Gastrocnemius medialis (tissue), 4 donors: Measurements from ENCODE around the gene RBM47. TPM values are rescaled to one million over a fixed set of nuclear protein-coding genes. Genes with fewer than 3 reads are reported as not detected.

Experiments
- ATAC-seq, 2 donors: fragments of 150-250 bp; one replicate each; pipeline ENCODE4 v1.9.1; 2016
- DNase-seq, 2 donors: peaks; one replicate each; pipeline ENCODE4 v3.0.0-alpha.2; 2019
- H3K27ac ChIP-seq, 4 donors: fragments of 200-600 bp; sonication (generic); 1 replicate in 1 of 4; 2 replicates in 3 of 4; pipeline ENCODE4 v1.5.1; 2016 to 2018; ENCODE audit warnings: mild to moderate bottlenecking in 2 of 4, moderate library complexity in 1 of 4
- H3K27me3 ChIP-seq, 3 donors: fragments of 200-600 bp; sonication (generic) in 2 of 3; 1 replicate in 1 of 3; 2 replicates in 2 of 3; pipeline versions ENCODE4 v1.5.1 to v1.6.0; 2016 to 2019; ENCODE audit warnings: mild to moderate bottlenecking in 1 of 3, moderate library complexity in 1 of 3
- H3K36me3 ChIP-seq, 2 donors: fragments of 200-600 bp; sonication (generic) in 1 of 2; one replicate each; pipeline ENCODE4 v1.5.1; 2017 to 2018
- H3K4me1 ChIP-seq, 2 donors: fragments of 200-600 bp; sonication (generic) in 1 of 2; one replicate each; pipeline ENCODE4 v1.5.1; 2016 to 2017; ENCODE audit warnings: mild to moderate bottlenecking in 2 of 2
- H3K4me3 ChIP-seq, 4 donors: fragments of 200-600 bp; sonication (generic) in 3 of 4; 1 replicate in 1 of 4; 2 replicates in 3 of 4; pipeline ENCODE4 v1.5.1; 2016 to 2019; ENCODE audit warnings: mild to moderate bottlenecking in 2 of 4
- H3K9me3 ChIP-seq, 3 donors: fragments of 200-600 bp; sonication (generic) in 2 of 3; 1 replicate in 1 of 3; 2 replicates in 2 of 3; pipeline ENCODE4 v1.5.1; 2016 to 2019
- CTCF ChIP-seq, 5 experiments: fragments of 450-650 bp in 3 of 5; fragments of 200-600 bp in 2 of 5; sonication (generic) in 2 of 5; IDR thresholded peaks in 4 of 5; conservative IDR thresholded peaks in 1 of 5; 1 replicate in 4 of 5; 2 replicates in 1 of 5; pipeline ENCODE4 v1.5.1; 2016 to 2019; ENCODE audit warnings: antibody characterized with exemption in 5 of 5, mild to moderate bottlenecking in 3 of 5, moderate library complexity in 3 of 5
- POLR2A ChIP-seq, 2 donors: fragments of 450-650 bp; IDR thresholded peaks; one replicate each; pipeline ENCODE4 v1.6.1; 2017; ENCODE audit warnings: antibody characterized with exemption in 2 of 2, mild to moderate bottlenecking in 2 of 2, moderate library complexity in 2 of 2
- in situ Hi-C, 4 donors: fragments of 200-750 bp; cut with MboI; loops; one replicate each; pipeline versions ENCODE4 v1.15.0 to v1.8.0; 2017; ENCODE audit warnings: low sequenced_read_pairs in 4 of 4
- intact Hi-C: fragments of 100-400 bp; cut with DNase I; formaldehyde crosslinking; loops from one replicate; pipeline ENCODE4 v1.15.1; 2023; ENCODE audit warnings: low total_unique reads
- total RNA-seq, 4 donors: library from RNA; depleted of rRNA; stranded (reverse); fragments of >200 nt; gene quantifications; one replicate each; pipeline versions ENCODE4 v1.1.0 to v1.2.3, GENCODE V29; 2016

RBM47 gene
- total RNA-seq, 4 donors from 2014 or later = 1.5 to 8.7 (median 4.3) TPM

GRCh38 chr4:40627540-40627939, 2.1 kb downstream of the RBM47 start:
- Histone ChIP-seq H3K36me3 (no peaks in the 10 kb centered on the region), H3K27me3 (peaks cover 6 to 34% (median 24%) of the 10 kb centered on the region in 3 donors), H3K9me3 (no peaks in the 10 kb centered on the region), H3K27ac (no peak overlapping the region), H3K4me1 (peaks cover 0 to 6% of the 10 kb centered on the region in 2 donors), H3K4me3 (peak overlapping the region in 1 of 4 donors; percentile 0)
- no peak for ATAC-seq
- intact Hi-C loops (no loop called here), in situ Hi-C loops (no loop called here)
- DNase-seq = no peak
- no peak for TF ChIP-seq CTCF (IDR thresholded peaks at IDR 0.05 in 4 of 5, conservative IDR thresholded peaks at IDR 0.05 in 1 of 5)
- TF ChIP-seq POLR2A (IDR thresholded peaks at IDR 0.05) = no peak

GRCh38 chr4:40626183-40626990, 3.3 kb downstream of the RBM47 start:
- no peak for ATAC-seq
- no peak overlapping the region for H3K4me3 ChIP-seq
- H3K9me3 ChIP-seq = no peaks in the 10 kb centered on the region
- H3K4me1 ChIP-seq = peaks cover 0 to 6% of the 10 kb centered on the region in 2 donors
- H3K27ac ChIP-seq = no peak overlapping the region
- intact Hi-C loops (no loop called here), in situ Hi-C loops (no loop called here)
- no peaks in the 10 kb centered on the region for H3K36me3 ChIP-seq
- no peak for TF ChIP-seq POLR2A (IDR thresholded peaks at IDR 0.05)
- no peak for TF ChIP-seq CTCF (IDR thresholded peaks at IDR 0.05 in 4 of 5, conservative IDR thresholded peaks at IDR 0.05 in 1 of 5)
- H3K27me3 ChIP-seq = peaks cover 6 to 34% (median 24%) of the 10 kb centered on the region in 3 donors
- DNase-seq = no peak

- intact Hi-C loops (no loop called here), in situ Hi-C loops (no loop called here)
Measured at GRCh38 chr4:40623707-40624106, 6.0 kb downstream of the RBM47 start.

GRCh38 chr4:40622913-40623312, 6.8 kb downstream of the RBM47 start:
- intact Hi-C loops = no loop called here
- Histone ChIP-seq H3K4me3 (no peak overlapping the region), H3K9me3 (no peaks in the 10 kb centered on the region), H3K4me1 (no peaks in the 10 kb centered on the region), H3K27ac (no peak overlapping the region), H3K27me3 (peaks cover 0 to 17% (median 15%) of the 10 kb centered on the region in 3 donors), H3K36me3 (no peaks in the 10 kb centered on the region)
- TF ChIP-seq POLR2A (IDR thresholded peaks at IDR 0.05) (no peak), CTCF (IDR thresholded peaks at IDR 0.05 in 4 of 5, conservative IDR thresholded peaks at IDR 0.05 in 1 of 5) (no peak)
- in situ Hi-C loops = no loop called here
- no peak for DNase-seq
- no peak for ATAC-seq

More at GRCh38 chr4:40623707-40624106, 6.0 kb downstream of the RBM47 start:
- H3K4me1 ChIP-seq = no peaks in the 10 kb centered on the region
- no peaks in the 10 kb centered on the region for H3K36me3 ChIP-seq
- no peak for TF ChIP-seq CTCF (IDR thresholded peaks at IDR 0.05 in 4 of 5, conservative IDR thresholded peaks at IDR 0.05 in 1 of 5)
- peaks cover 0 to 21% (median 21%) of the 10 kb centered on the region in 3 donors for H3K27me3 ChIP-seq
- no peak overlapping the region for H3K27ac ChIP-seq
- H3K9me3 ChIP-seq = no peaks in the 10 kb centered on the region
- DNase-seq = no peak
- no peak for ATAC-seq
- no peak overlapping the region for H3K4me3 ChIP-seq
